HUES48 (cell line): ENCODE measurements around the gene DLX1.

ENCODE experiments used
- H3K27ac ChIP-seq: one replicate; pipeline ENCODE4 v1.7.0; 2013; ENCODE audit warnings: low read depth, low read length, inconsistent platforms
- H3K27me3 ChIP-seq: 2 replicates; pipeline ENCODE4 v1.6.1; 2013; ENCODE audit warnings: mild to moderate bottlenecking, low read length; ENCODE audit not compliant: control insufficient read depth, insufficient read depth
- H3K36me3 ChIP-seq: 2 replicates; pipeline ENCODE4 v1.6.1; 2013; ENCODE audit warnings: low read length; ENCODE audit not compliant: control insufficient read depth, insufficient read depth
- H3K4me1 ChIP-seq: 2 replicates; pipeline ENCODE4 v1.6.1; 2013; ENCODE audit warnings: mild to moderate bottlenecking, low read length; ENCODE audit not compliant: control insufficient read depth, insufficient read depth
- H3K4me3 ChIP-seq: 2 replicates; pipeline ENCODE4 v1.5.1; 2013; ENCODE audit warnings: mild to moderate bottlenecking, low read depth, low read length
- H3K9ac ChIP-seq: 2 replicates; pipeline ENCODE4 v1.6.1; 2013; ENCODE audit warnings: mild to moderate bottlenecking, low read depth, low read length, moderate library complexity
- H3K9me3 ChIP-seq: 2 replicates; pipeline ENCODE4 v1.6.1; 2013; ENCODE audit warnings: low read length; ENCODE audit not compliant: control insufficient read depth, insufficient read depth

The DLX1 gene

GRCh38 chr2:172095905-172096625 is 10.8 kb downstream of the DLX1 start:
- no peaks in the 10 kb centered on the region for H3K9me3 ChIP-seq
- no peak overlapping the region for H3K27ac ChIP-seq
- peaks cover 29% of the 10 kb centered on the region for H3K4me1 ChIP-seq
- no peaks in the 10 kb centered on the region for H3K36me3 ChIP-seq
- H3K27me3 ChIP-seq, result peaks cover 100% of the 10 kb centered on the region
- H3K9ac ChIP-seq, result no peak overlapping the region
- peak overlapping the region; percentile 46 for H3K4me3 ChIP-seq

GRCh38 chr2:172096626-172097547 is 11.6 kb downstream of the DLX1 start:
- Histone ChIP-seq H3K9ac (no peak overlapping the region), H3K9me3 (no peaks in the 10 kb centered on the region), H3K36me3 (no peaks in the 10 kb centered on the region), H3K4me3 (peak overlapping the region; percentile 46; the same call in 1 of the 2 replicates), H3K4me1 (peaks cover 36% of the 10 kb centered on the region), H3K27ac (no peak overlapping the region), H3K27me3 (peaks cover 100% of the 10 kb centered on the region)

GRCh38 chr2:172097557-172098131 is 12.3 kb downstream of the DLX1 start:
- no peak overlapping the region for H3K9ac ChIP-seq
- H3K36me3 ChIP-seq, result no peaks in the 10 kb centered on the region
- H3K9me3 ChIP-seq, result no peaks in the 10 kb centered on the region
- H3K27me3 ChIP-seq, result peaks cover 99% of the 10 kb centered on the region
- H3K27ac ChIP-seq, result no peak overlapping the region
- peaks cover 38% of the 10 kb centered on the region for H3K4me1 ChIP-seq
- no peak overlapping the region; the same call in 1 of the 2 replicates for H3K4me3 ChIP-seq

GRCh38 chr2:172098287-172098649 is 13.0 kb downstream of the DLX1 start:
- no peaks in the 10 kb centered on the region for H3K9me3 ChIP-seq
- no peak overlapping the region for H3K9ac ChIP-seq
- H3K27me3 ChIP-seq, result peaks cover 98% of the 10 kb centered on the region
- no peaks in the 10 kb centered on the region for H3K36me3 ChIP-seq
- no peak overlapping the region for H3K4me3 ChIP-seq
- no peak overlapping the region for H3K27ac ChIP-seq
- H3K4me1 ChIP-seq, result peaks cover 41% of the 10 kb centered on the region

GRCh38 chr2:172098650-172099471 is 13.6 kb downstream of the DLX1 start:
- H3K27ac ChIP-seq, result no peak overlapping the region
- no peak overlapping the region; the same call in 1 of the 2 replicates for H3K4me3 ChIP-seq
- H3K9ac ChIP-seq, result no peak overlapping the region
- H3K9me3 ChIP-seq, result no peaks in the 10 kb centered on the region
- H3K36me3 ChIP-seq, result no peaks in the 10 kb centered on the region
- peaks cover 98% of the 10 kb centered on the region for H3K27me3 ChIP-seq
- H3K4me1 ChIP-seq, result peaks cover 43% of the 10 kb centered on the region

GRCh38 chr2:172099472-172100079 is 14.3 kb downstream of the DLX1 start:
- H3K4me3 ChIP-seq, result no peak overlapping the region; the same call in 1 of the 2 replicates
- no peak overlapping the region for H3K9ac ChIP-seq
- H3K36me3 ChIP-seq, result no peaks in the 10 kb centered on the region
- peaks cover 98% of the 10 kb centered on the region for H3K27me3 ChIP-seq
- H3K9me3 ChIP-seq, result no peaks in the 10 kb centered on the region
- H3K4me1 ChIP-seq, result peaks cover 39% of the 10 kb centered on the region
- H3K27ac ChIP-seq, result no peak overlapping the region

- Histone ChIP-seq H3K9me3 (no peaks in the 10 kb centered on the region), H3K27ac (no peak overlapping the region), H3K4me3 (no peak overlapping the region), H3K9ac (no peak overlapping the region), H3K36me3 (no peaks in the 10 kb centered on the region), H3K4me1 (peaks cover 39% of the 10 kb centered on the region), H3K27me3 (peaks cover 98% of the 10 kb centered on the region)
Observed at GRCh38 chr2:172100080-172100934, 15.0 kb downstream of the DLX1 start.

- Histone ChIP-seq H3K9ac (no peak overlapping the region), H3K27ac (no peak overlapping the region), H3K27me3 (peaks cover 98% of the 10 kb centered on the region), H3K9me3 (no peaks in the 10 kb centered on the region), H3K36me3 (no peaks in the 10 kb centered on the region), H3K4me3 (peak overlapping the region; percentile 60), H3K4me1 (peaks cover 33% of the 10 kb centered on the region)
Observed at GRCh38 chr2:172100935-172101820, 15.9 kb downstream of the DLX1 start.

- H3K9ac ChIP-seq, result no peak overlapping the region
- H3K27ac ChIP-seq, result no peak overlapping the region
- H3K27me3 ChIP-seq, result peaks cover 98% of the 10 kb centered on the region
- no peaks in the 10 kb centered on the region for H3K36me3 ChIP-seq
- peaks cover 29% of the 10 kb centered on the region for H3K4me1 ChIP-seq
- peak overlapping the region; percentile 60 for H3K4me3 ChIP-seq
- H3K9me3 ChIP-seq, result no peaks in the 10 kb centered on the region
Observed at GRCh38 chr2:172101821-172102390, 16.6 kb downstream of the DLX1 start.
